Measurements from ENCODE around the gene PHF21A.
"Not testable (repeated sequence)": the region's sequence is repeated elsewhere in the genome, so short reads cannot be mapped to it uniquely, and the experiment has no call there.

PHF21A gene

GRCh38 chr11:45910623-45911022 is 210.6 kb downstream of the PHF21A start:
- TF ChIP-seq FOXA1 (IDR thresholded peaks at IDR 0.05) (no peak), L3MBTL2 (conservative IDR thresholded peaks at IDR 0.05) (no peak), SUZ12 (IDR thresholded peaks at IDR 0.05) (no peak), TARDBP (IDR thresholded peaks at IDR 0.05) (no peak), FOXM1 (IDR thresholded peaks at IDR 0.05; ENCODE audit: borderline replicate concordance) (no peak), SP1 (IDR thresholded peaks at IDR 0.05) (no peak), CTBP1 (IDR thresholded peaks at IDR 0.05; ENCODE audit: borderline replicate concordance) (no peak), PKNOX1 (IDR thresholded peaks at IDR 0.05) (no peak), NFRKB (IDR thresholded peaks at IDR 0.05) (no peak), ZNF384 (IDR thresholded peaks at IDR 0.05) (no peak), ARNT (IDR thresholded peaks at IDR 0.05) (no peak), BHLHE40 (IDR thresholded peaks at IDR 0.05; ENCODE audit: borderline replicate concordance) (no peak), HDGF (IDR thresholded peaks at IDR 0.05; ENCODE audit: borderline replicate concordance) (no peak), LEF1 (IDR thresholded peaks at IDR 0.05; ENCODE audit: borderline replicate concordance) (no peak), FOXK2 (IDR thresholded peaks at IDR 0.05) (no peak), ELF4 (IDR thresholded peaks at IDR 0.05) (no peak)
- ChIA-PET CTCF (no interaction called here), POLR2A (no interaction called here)
- no peak for DNase-seq (ENCODE audit: extremely low spot score)

- ChIA-PET POLR2A (interaction anchor here (1.3 kb wide), 1 partner anchor 8 kb away, joined by 4 read pairs; the partner anchor contains the start of gene PEX16), CTCF (no interaction called here)
- TF ChIP-seq CTBP1 (IDR thresholded peaks at IDR 0.05; ENCODE audit: borderline replicate concordance) (no peak), L3MBTL2 (conservative IDR thresholded peaks at IDR 0.05) (no peak), FOXK2 (IDR thresholded peaks at IDR 0.05) (no peak), ELF4 (IDR thresholded peaks at IDR 0.05) (no peak), ARNT (IDR thresholded peaks at IDR 0.05) (no peak), SP1 (IDR thresholded peaks at IDR 0.05) (no peak), LEF1 (IDR thresholded peaks at IDR 0.05; ENCODE audit: borderline replicate concordance) (no peak)
- no peak for DNase-seq (ENCODE audit: extremely low spot score)
These were observed 211.4 kb downstream of the PHF21A start for GRCh38 chr11:45909594-45910475.

DNA sequence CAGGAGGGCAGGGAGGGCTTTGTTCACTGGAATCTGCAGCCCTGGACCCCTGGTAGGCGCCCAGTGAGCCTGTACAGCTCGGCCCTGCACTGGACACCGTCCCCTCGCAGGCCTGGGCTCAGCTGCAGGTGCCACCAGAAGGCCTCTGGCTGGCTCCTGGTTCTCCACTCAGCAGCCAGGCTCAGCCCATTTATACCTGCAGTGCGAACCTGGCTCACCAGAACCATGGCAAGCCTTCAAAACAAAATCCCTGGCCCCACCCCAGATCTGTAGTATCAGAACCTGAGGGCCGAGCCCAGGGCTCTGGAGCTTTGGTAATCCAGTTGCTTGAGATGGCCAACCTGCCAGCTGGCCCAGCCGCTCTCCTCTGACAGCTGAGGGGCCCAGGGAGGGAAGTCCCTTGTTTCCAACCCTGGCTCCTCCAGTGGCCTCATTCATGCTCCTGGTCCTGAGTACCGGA is 213.3 kb downstream of the PHF21A start:
- DNase-seq (ENCODE audit: extremely low spot score): no peak
- TF ChIP-seq NFRKB (IDR thresholded peaks at IDR 0.05) (no peak), FOXA1 (IDR thresholded peaks at IDR 0.05) (no peak), HDGF (IDR thresholded peaks at IDR 0.05; ENCODE audit: borderline replicate concordance) (no peak), BHLHE40 (IDR thresholded peaks at IDR 0.05; ENCODE audit: borderline replicate concordance) (no peak), SP1 (IDR thresholded peaks at IDR 0.05) (no peak), ARNT (IDR thresholded peaks at IDR 0.05) (no peak), SUZ12 (IDR thresholded peaks at IDR 0.05) (no peak), L3MBTL2 (conservative IDR thresholded peaks at IDR 0.05) (no peak), ELF4 (IDR thresholded peaks at IDR 0.05) (no peak), FOXK2 (IDR thresholded peaks at IDR 0.05) (no peak), PKNOX1 (IDR thresholded peaks at IDR 0.05) (no peak), CTBP1 (IDR thresholded peaks at IDR 0.05; ENCODE audit: borderline replicate concordance) (no peak), ZNF384 (IDR thresholded peaks at IDR 0.05) (no peak), LEF1 (IDR thresholded peaks at IDR 0.05; ENCODE audit: borderline replicate concordance) (no peak), FOXM1 (IDR thresholded peaks at IDR 0.05; ENCODE audit: borderline replicate concordance) (no peak), TARDBP (IDR thresholded peaks at IDR 0.05) (no peak)
- ChIA-PET POLR2A (interaction anchor here (1.1 kb wide), 1 partner anchor 9 kb away, joined by 5 read pairs; the partner anchor contains the start of gene PEX16), CTCF (no interaction called here)

GRCh38 chr11:45906965-45907611 is 214.2 kb downstream of the PHF21A start, which contains the start of gene FREY1:
TSS of gene FREY1 (minus strand) at chr11:45907271. CDS start at chr11:45907245, 26 bp downstream.
- CTCF ChIA-PET: no interaction called here
- DNase-seq (ENCODE audit: extremely low spot score): no peak
- TF ChIP-seq HDGF (IDR thresholded peaks at IDR 0.05; ENCODE audit: borderline replicate concordance) (no peak), FOXK2 (IDR thresholded peaks at IDR 0.05) (no peak), FOXM1 (IDR thresholded peaks at IDR 0.05; ENCODE audit: borderline replicate concordance) (no peak), NFRKB (IDR thresholded peaks at IDR 0.05) (no peak), ZNF384 (IDR thresholded peaks at IDR 0.05) (no peak), FOXA1 (IDR thresholded peaks at IDR 0.05) (no peak), SP1 (IDR thresholded peaks at IDR 0.05) (no peak), LEF1 (IDR thresholded peaks at IDR 0.05; ENCODE audit: borderline replicate concordance) (no peak), ARNT (IDR thresholded peaks at IDR 0.05) (no peak), PKNOX1 (IDR thresholded peaks at IDR 0.05) (no peak), ELF4 (IDR thresholded peaks at IDR 0.05) (no peak), CTBP1 (IDR thresholded peaks at IDR 0.05; ENCODE audit: borderline replicate concordance) (no peak), BHLHE40 (IDR thresholded peaks at IDR 0.05; ENCODE audit: borderline replicate concordance) (no peak)
- POLR2A ChIA-PET: interaction anchor here (1.1 kb wide), 1 partner anchor 10 kb away, joined by 5 read pairs; the partner anchor contains the start of gene PEX16

DNA sequence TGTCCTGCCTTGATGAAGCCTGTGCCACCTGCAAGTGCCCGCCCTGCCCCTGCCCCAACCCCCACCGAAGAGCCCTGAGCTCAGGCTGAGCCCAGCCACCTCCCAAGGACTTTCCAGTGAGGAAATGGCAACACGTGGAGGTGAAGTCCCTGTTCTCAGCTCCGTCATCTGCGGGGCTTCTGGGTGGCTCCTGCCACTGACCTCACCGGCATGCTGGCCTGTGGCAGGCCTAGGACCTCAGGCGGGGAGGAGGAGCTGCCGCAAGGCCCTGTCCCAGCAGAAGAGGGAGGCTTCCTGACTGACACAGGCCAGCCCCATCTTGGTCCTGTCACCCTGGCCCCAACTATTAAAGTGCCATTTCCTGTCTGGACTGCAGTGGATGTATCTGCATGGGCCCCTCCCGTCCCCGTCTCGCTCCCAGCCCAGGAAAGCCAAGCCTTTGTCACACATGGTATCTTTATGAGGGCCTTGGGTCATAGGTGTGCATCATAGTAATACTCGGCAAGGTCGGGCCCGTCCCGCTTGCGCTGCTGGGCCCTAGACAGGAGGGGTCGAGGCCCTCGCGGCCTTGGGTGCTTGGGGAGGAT is 215.1 kb downstream of the PHF21A start:
- POLR2A ChIA-PET: no interaction called here
- no peak for TF ChIP-seq ELF4 (IDR thresholded peaks at IDR 0.05)
- no peak for TF ChIP-seq SUZ12 (IDR thresholded peaks at IDR 0.05)
- no peak for TF ChIP-seq SP1 (IDR thresholded peaks at IDR 0.05)
- TF ChIP-seq LEF1 (IDR thresholded peaks at IDR 0.05; ENCODE audit: borderline replicate concordance): no peak
- TF ChIP-seq BHLHE40 (IDR thresholded peaks at IDR 0.05; ENCODE audit: borderline replicate concordance): no peak
- TF ChIP-seq L3MBTL2 (conservative IDR thresholded peaks at IDR 0.05): no peak
- TF ChIP-seq CTBP1 (IDR thresholded peaks at IDR 0.05; ENCODE audit: borderline replicate concordance): no peak
- TF ChIP-seq ZNF384 (IDR thresholded peaks at IDR 0.05): no peak
- no peak for TF ChIP-seq PKNOX1 (IDR thresholded peaks at IDR 0.05)
- no peak for TF ChIP-seq ARNT (IDR thresholded peaks at IDR 0.05)
- TF ChIP-seq FOXK2 (IDR thresholded peaks at IDR 0.05): no peak
- no peak for TF ChIP-seq HDGF (IDR thresholded peaks at IDR 0.05; ENCODE audit: borderline replicate concordance)
- TF ChIP-seq FOXA1 (IDR thresholded peaks at IDR 0.05): no peak
- CTCF ChIA-PET: no interaction called here
- DNase-seq (ENCODE audit: extremely low spot score): no peak

DNA sequence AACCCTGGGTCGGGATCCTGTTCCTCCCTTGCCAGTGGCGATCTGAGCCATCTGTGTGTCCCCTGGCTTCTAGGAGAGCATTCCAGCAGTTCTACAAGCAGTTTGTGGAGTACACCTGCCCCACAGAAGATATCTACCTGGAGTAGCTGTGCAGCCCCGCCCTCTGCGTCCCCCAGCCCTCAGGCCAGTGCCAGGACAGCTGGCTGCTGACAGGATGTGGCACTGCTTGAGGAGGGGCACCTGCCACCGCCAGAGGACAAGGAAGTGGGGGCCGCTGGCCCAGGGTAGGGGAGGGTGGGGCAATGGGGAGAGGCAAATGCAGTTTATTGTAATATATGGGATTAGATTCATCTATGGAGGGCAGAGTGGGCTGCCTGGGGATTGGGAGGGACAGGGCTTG is 215.7 kb downstream of the PHF21A start:
- DNase-seq (ENCODE audit: extremely low spot score); POLR2A ChIA-PET; CTCF ChIA-PET: not testable (repeated sequence)
